Prostate gland (tissue), 2 donors: ENCODE data around the gene TOMM22.

ENCODE experiments used
- CTCF ChIP-seq, 4 experiments: fragments of 200-600 bp in 2 of 4; fragments of 450-650 bp in 2 of 4; sonication (generic) in 2 of 4; IDR thresholded peaks; 1 replicate in 3 of 4; 2 replicates in 1 of 4; pipeline ENCODE4 v1.5.1; 2016 to 2019; ENCODE audit warnings: antibody characterized with exemption in 4 of 4, mild to moderate bottlenecking in 2 of 4, moderate library complexity in 2 of 4
- POLR2A ChIP-seq: fragments of 450-650 bp; IDR thresholded peaks from one replicate; pipeline ENCODE4 v1.6.1; 2016; ENCODE audit warnings: antibody characterized with exemption, mild to moderate bottlenecking
- POLR2AphosphoS5 ChIP-seq: sonication (generic); formaldehyde crosslinking; IDR thresholded peaks from one replicate; pipeline ENCODE4 v1.6.1; 2017; ENCODE audit warnings: antibody characterized with exemption

- TF ChIP-seq CTCF (IDR thresholded peaks at IDR 0.05) (no peak), POLR2A (no peak), POLR2AphosphoS5 (no peak)
Observed at GRCh38 chr22:38632528-38632927, 49.2 kb upstream of the TOMM22 start.
